Panc1 (cell line): ENCODE data around the gene CUEDC1. TPM values are rescaled to one million over a fixed set of nuclear protein-coding genes. Genes with fewer than 3 reads are reported as not detected.

Experiments
- ATAC-seq: fragments of 200-7000 bp; cut with Tn5 transposase; 2 replicates; pipeline ENCODE4 v1.9.1; 2020; ENCODE audit warnings: mild to moderate bottlenecking, moderate library complexity
- BruUV-seq: library from RNA; stranded (reverse); fragments of 400-500 nt; replicated peaks from 2 replicates; lab custom pipeline; 2021; lab: Mats Ljungman, UMichigan
- CTCF ChIA-PET: fragments of 300-600 bp; sonication (Branson Sonifier 250); formaldehyde crosslinking; loops from one replicate; lab custom pipeline; 2022; ENCODE audit warnings: antibody characterized with exemption; lab: Charles Lee
- POLR2A ChIA-PET: fragments of 300-600 bp; sonication (Branson Sonifier 250); formaldehyde crosslinking; loops from one replicate; lab custom pipeline; 2022; ENCODE audit warnings: antibody characterized with exemption; lab: Charles Lee
- DNase-seq: peaks from one replicate; pipeline ENCODE4 v3.0.0-alpha.2; 2010; ENCODE audit warnings: low read depth, low spot score
- H3K27ac ChIP-seq: 2 replicates; pipeline ENCODE4 v1.5.1; 2011; ENCODE audit warnings: mild to moderate bottlenecking, low read length, inconsistent platforms
- H3K27me3 ChIP-seq: fragments of 200-500 bp; sonication (Bioruptor generic); 2 replicates; pipeline ENCODE4 v1.6.0; 2014; ENCODE audit warnings: low read length, inconsistent platforms; ENCODE audit not compliant: control insufficient read depth, insufficient read depth
- H3K36me3 ChIP-seq: fragments of 200-500 bp; sonication (Bioruptor generic); 2 replicates; pipeline ENCODE4 v1.5.1; 2014; ENCODE audit warnings: inconsistent platforms, mild to moderate bottlenecking, low read length, moderate library complexity; ENCODE audit not compliant: control insufficient read depth, insufficient read depth
- H3K4me1 ChIP-seq: 2 replicates; pipeline ENCODE4 v1.5.1; 2011; ENCODE audit warnings: inconsistent platforms, mild to moderate bottlenecking, low read length, moderate library complexity; ENCODE audit not compliant: control insufficient read depth, insufficient read depth
- H3K4me3 ChIP-seq, 2 experiments: 2 replicates each; pipeline ENCODE4 v1.5.1; 2011 to 2012; ENCODE audit warnings: low read depth in 2 of 2, low read length in 2 of 2, mild to moderate bottlenecking in 2 of 2, inconsistent platforms in 1 of 2, moderate library complexity in 1 of 2
- H3K9me3 ChIP-seq: fragments of 200-500 bp; sonication (Bioruptor generic); 2 replicates; pipeline ENCODE4 v1.5.1; 2014; ENCODE audit warnings: low read depth, mild to moderate bottlenecking, inconsistent platforms, low read length, moderate library complexity; ENCODE audit not compliant: control insufficient read depth, insufficient read depth
- POLR2AphosphoS5 ChIP-seq: IDR thresholded peaks from 2 replicates; pipeline ENCODE4 v1.6.1; 2012; ENCODE audit warnings: mild to moderate bottlenecking, low read depth, low read length, moderate library complexity
- SIN3A ChIP-seq: IDR thresholded peaks from 2 replicates; pipeline ENCODE4 v1.6.1; 2012; ENCODE audit warnings: low read depth, mild to moderate bottlenecking, low read length, moderate library complexity, borderline replicate concordance; ENCODE audit not compliant: insufficient read depth
- TCF7L2 ChIP-seq: IDR thresholded peaks from 2 replicates; pipeline ENCODE4 v1.6.1; 2011; ENCODE audit warnings: mild to moderate bottlenecking, low read depth, low read length, inconsistent platforms
- in situ Hi-C: cut with HindIII; loops from 2 replicates; pipeline ENCODE4 v1.10.0; 2016; ENCODE audit warnings: low sequenced_read_pairs, low pct_unique_long_range_greater_than_20kb
- intact Hi-C: fragments of 100-400 bp; cut with micrococcal nuclease; formaldehyde crosslinking; loops from one replicate; pipeline ENCODE4 v1.10.0; 2022; ENCODE audit not compliant: unreplicated experiment
- total RNA-seq: library from RNA; stranded (reverse); gene quantifications from one replicate; pipeline ENCODE4 v1.2.1, GENCODE V29; 2021; ENCODE audit not compliant: unreplicated experiment
- TF ChIP-seq, protein P1 (sequence below), 2 experiments: IDR thresholded peaks; 2 replicates each; pipeline ENCODE4 v1.6.1; 2011 to 2012; ENCODE audit warnings: low read depth in 2 of 2, control low read depth in 1 of 2, low read length in 1 of 2, mild to moderate bottlenecking in 1 of 2, moderate library complexity in 1 of 2; ENCODE audit not compliant: insufficient read depth in 1 of 2
- TF ChIP-seq, protein P2 (sequence below): fragments of 450-650 bp; IDR thresholded peaks from 2 replicates; pipeline ENCODE4 v1.5.1; 2017; ENCODE audit warnings: mild to moderate bottlenecking

Gene CUEDC1
- total RNA-seq, 1 experiment from 2014 or later = 103 TPM

DNA sequence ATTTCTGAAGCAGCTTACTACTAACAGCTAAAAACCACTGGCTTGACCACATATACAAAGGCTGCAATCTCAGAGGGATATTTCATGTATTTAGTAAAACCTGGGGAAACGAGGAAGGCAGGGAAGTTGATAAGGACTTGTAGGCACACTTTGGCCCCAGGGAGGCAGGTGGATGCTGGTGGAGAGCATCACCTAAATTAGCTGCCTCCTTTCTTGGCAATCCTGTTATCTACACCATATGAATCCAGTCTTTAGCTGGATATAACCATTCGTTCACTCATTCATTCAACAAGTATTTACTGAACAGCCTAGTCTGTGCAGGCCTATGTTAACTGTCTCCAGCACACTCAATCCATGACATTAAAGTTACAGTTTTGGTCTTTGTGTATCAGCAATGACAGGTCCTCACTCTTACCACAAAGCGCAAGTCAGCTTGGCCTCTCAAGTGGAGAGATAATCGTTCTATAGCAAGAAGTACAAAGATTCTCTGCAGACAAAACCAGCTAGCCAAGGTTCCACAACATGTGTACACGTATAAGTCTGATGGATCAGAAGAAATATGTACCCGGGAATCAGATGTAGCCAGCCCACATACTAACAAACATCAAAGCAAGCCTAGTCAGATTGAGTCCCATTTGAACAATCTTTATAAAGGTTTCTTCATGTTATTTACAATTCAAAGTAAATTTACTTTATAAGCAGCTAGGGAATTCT is 116.2 kb downstream of the CUEDC1 start:
- no peak overlapping the region for H3K4me3 ChIP-seq
- H3K4me1 ChIP-seq = no peaks in the 10 kb centered on the region; the same call in 1 of the 2 replicates
- H3K27ac ChIP-seq = no peak overlapping the region
- in situ Hi-C loops (no loop called here), intact Hi-C loops (loop anchor here (10.0 kb wide), 1 partner anchor 56 kb away; no protein-coding TSS in a partner anchor)
- H3K27me3 ChIP-seq = no peaks in the 10 kb centered on the region
- CTCF ChIA-PET = no interaction called here
- POLR2A ChIA-PET = interaction anchor here (0.5 kb wide), 1 partner anchor 36 kb away, joined by 4 read pairs; no protein-coding TSS in a partner anchor
- DNase-seq (no peak), ATAC-seq (no peak)
- no TSS peak for BruUV-seq
- H3K9me3 ChIP-seq = no peaks in the 10 kb centered on the region
- TF ChIP-seq, protein P1, sequence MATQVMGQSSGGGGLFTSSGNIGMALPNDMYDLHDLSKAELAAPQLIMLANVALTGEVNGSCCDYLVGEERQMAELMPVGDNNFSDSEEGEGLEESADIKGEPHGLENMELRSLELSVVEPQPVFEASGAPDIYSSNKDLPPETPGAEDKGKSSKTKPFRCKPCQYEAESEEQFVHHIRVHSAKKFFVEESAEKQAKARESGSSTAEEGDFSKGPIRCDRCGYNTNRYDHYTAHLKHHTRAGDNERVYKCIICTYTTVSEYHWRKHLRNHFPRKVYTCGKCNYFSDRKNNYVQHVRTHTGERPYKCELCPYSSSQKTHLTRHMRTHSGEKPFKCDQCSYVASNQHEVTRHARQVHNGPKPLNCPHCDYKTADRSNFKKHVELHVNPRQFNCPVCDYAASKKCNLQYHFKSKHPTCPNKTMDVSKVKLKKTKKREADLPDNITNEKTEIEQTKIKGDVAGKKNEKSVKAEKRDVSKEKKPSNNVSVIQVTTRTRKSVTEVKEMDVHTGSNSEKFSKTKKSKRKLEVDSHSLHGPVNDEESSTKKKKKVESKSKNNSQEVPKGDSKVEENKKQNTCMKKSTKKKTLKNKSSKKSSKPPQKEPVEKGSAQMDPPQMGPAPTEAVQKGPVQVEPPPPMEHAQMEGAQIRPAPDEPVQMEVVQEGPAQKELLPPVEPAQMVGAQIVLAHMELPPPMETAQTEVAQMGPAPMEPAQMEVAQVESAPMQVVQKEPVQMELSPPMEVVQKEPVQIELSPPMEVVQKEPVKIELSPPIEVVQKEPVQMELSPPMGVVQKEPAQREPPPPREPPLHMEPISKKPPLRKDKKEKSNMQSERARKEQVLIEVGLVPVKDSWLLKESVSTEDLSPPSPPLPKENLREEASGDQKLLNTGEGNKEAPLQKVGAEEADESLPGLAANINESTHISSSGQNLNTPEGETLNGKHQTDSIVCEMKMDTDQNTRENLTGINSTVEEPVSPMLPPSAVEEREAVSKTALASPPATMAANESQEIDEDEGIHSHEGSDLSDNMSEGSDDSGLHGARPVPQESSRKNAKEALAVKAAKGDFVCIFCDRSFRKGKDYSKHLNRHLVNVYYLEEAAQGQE (IDR thresholded peaks at IDR 0.05; ENCODE audit: insufficient read depth in 1 of 2, low read depth in 2 of 2, low read length in 1 of 2) = no peak
- TF ChIP-seq SIN3A (no peak), TCF7L2 (no peak), POLR2AphosphoS5 (no peak)
- TF ChIP-seq, protein P2, sequence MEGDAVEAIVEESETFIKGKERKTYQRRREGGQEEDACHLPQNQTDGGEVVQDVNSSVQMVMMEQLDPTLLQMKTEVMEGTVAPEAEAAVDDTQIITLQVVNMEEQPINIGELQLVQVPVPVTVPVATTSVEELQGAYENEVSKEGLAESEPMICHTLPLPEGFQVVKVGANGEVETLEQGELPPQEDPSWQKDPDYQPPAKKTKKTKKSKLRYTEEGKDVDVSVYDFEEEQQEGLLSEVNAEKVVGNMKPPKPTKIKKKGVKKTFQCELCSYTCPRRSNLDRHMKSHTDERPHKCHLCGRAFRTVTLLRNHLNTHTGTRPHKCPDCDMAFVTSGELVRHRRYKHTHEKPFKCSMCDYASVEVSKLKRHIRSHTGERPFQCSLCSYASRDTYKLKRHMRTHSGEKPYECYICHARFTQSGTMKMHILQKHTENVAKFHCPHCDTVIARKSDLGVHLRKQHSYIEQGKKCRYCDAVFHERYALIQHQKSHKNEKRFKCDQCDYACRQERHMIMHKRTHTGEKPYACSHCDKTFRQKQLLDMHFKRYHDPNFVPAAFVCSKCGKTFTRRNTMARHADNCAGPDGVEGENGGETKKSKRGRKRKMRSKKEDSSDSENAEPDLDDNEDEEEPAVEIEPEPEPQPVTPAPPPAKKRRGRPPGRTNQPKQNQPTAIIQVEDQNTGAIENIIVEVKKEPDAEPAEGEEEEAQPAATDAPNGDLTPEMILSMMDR = no peak
- H3K36me3 ChIP-seq = peaks cover 21% of the 10 kb centered on the region

DNA sequence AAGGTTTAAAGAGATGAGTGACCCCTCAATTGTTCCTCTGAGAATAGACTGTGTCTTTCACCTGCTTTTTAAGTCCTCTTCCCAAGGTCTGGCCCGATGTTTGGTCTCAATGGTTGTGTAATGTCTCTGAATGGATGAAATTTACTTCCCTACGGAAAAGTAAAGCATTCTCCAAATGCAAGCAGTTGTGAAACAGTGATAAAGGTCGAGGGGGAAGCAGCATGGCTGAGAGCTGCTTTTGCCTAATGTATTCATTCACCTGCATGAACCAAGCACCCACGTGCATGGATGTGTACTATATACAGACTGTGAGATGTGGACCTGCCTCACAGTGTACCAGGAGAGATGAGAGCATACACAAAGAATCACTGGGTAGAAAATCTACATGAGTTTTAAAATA is 116.8 kb downstream of the CUEDC1 start:
- in situ Hi-C loops (no loop called here), intact Hi-C loops (loop anchor here (10.0 kb wide), 1 partner anchor 56 kb away; no protein-coding TSS in a partner anchor)
- ATAC-seq = no peak
- Histone ChIP-seq H3K27me3 (no peaks in the 10 kb centered on the region), H3K9me3 (no peaks in the 10 kb centered on the region), H3K4me3 (no peak overlapping the region), H3K27ac (no peak overlapping the region), H3K36me3 (peaks cover 20% of the 10 kb centered on the region), H3K4me1 (peaks cover 3% of the 10 kb centered on the region)
- CTCF ChIA-PET = no interaction called here
- TF ChIP-seq TCF7L2 (no peak), SIN3A (no peak), POLR2AphosphoS5 (no peak)
- TF ChIP-seq, protein P1 (IDR thresholded peaks at IDR 0.05; ENCODE audit: insufficient read depth in 1 of 2, low read depth in 2 of 2, low read length in 1 of 2) = no peak
- TF ChIP-seq, protein P2 = no peak
- POLR2A ChIA-PET = no interaction called here
- DNase-seq = no peak
- no TSS peak for BruUV-seq
